Activated naive CD4-positive, alpha-beta T cell treated with anti-CD3 and anti-CD28 coated beads, Interleukin-2, amount 50 U/mL, for 72 hours (primary cell): Measurements from ENCODE around the gene PDE10A. TPM values are rescaled to one million over a fixed set of nuclear protein-coding genes. Genes with fewer than 3 reads are reported as not detected.
"Not testable (repeated sequence)": the region's sequence is repeated elsewhere in the genome, so short reads cannot be mapped to it uniquely, and the experiment has no call there.

Experiments
- ATAC-seq, 2 donors: fragments of 150-1000 bp; cut with Tn5 transposase; 2 replicates each; pipeline ENCODE4 v1.10.0; 2021; ENCODE audit warnings: mild to moderate bottlenecking in 2 of 2, moderate library complexity in 2 of 2
- DNase-seq, 2 donors: peaks; one replicate each; pipeline ENCODE4 v3.0.0; 2021 to 2022; ENCODE audit warnings: low spot score in 2 of 2
- H3K27ac Mint-ChIP-seq, 2 donors: one replicate each; pipeline ENCODE4 v1.8.0; 2022; ENCODE audit warnings: mild to moderate bottlenecking in 2 of 2, mixed read lengths in 2 of 2
- H3K36me3 Mint-ChIP-seq, 2 donors: one replicate each; pipeline ENCODE4 v1.8.0; 2022; ENCODE audit warnings: mixed read lengths in 2 of 2
- H3K9me3 Mint-ChIP-seq, 2 donors: one replicate each; pipeline ENCODE4 v1.8.0; 2022; ENCODE audit warnings: mixed read lengths in 2 of 2
- total RNA-seq, 2 donors: library from RNA; stranded (reverse); gene quantifications; one replicate each; pipeline ENCODE4 v1.2.3, GENCODE V29; 2022

The PDE10A gene
- total RNA-seq, 2 donors from 2014 or later = not detected

DNA sequence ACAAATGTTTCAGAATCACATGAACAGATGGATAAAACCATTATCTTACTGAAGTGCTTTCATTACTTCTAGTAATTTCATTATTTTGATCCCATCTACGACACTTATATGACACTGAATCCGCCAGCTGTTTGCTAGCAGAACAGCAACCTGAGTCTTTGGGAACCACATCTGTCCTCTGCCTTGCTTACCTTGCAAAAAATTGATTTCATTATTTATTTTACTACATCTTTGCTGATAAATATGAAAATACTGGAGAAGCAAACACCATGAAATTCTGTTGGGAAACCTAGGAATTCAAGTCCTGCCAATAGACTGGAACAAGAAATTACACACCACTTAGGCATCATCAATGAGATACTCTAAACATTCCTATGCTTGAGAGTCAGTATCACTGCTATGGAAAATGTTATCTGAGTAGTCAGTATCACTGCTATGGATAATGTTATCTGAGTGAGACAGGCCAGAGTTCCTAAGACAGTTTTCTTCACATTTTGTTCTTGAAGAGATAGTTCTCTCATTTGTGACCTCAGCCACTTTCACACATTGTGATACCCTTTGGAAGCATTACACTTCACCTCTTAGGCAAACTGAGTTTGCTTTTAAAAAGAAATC is 91.9 kb downstream of the PDE10A start:
- Mint-ChIP-seq H3K36me3 (no peaks in the 10 kb centered on the region), H3K9me3 (peaks cover 0 to 4% of the 10 kb centered on the region in 2 donors)
- no peak for ATAC-seq

DNA sequence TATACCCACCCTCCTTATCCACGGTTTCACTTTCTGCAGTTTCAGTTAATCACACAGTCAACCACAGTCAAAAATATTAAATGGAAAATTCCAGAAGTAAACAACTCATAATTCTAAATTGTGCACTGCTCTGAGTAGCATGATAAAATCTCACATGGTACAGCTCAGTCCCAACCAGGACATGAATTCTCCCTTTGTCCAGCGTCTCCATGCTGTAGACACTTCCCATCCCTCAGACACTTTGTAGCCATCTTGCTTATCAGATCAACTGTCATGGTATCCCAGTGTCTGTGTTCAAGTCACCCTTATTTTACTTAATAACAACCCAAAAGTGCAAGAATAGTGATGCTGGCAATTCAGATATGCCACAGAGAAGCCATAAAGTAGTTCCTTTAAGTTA is 94.7 kb downstream of the PDE10A start:
- no peak for ATAC-seq
- no peak for DNase-seq
- H3K9me3 Mint-ChIP-seq = peaks cover 0 to 4% of the 10 kb centered on the region in 2 donors
- H3K36me3 Mint-ChIP-seq = no peaks in the 10 kb centered on the region
- H3K27ac Mint-ChIP-seq = no peak overlapping the region

More for the DNA sequence above, 91.9 kb downstream of the PDE10A start:
- DNase-seq = no peak
- no peak overlapping the region for H3K27ac Mint-ChIP-seq

DNA sequence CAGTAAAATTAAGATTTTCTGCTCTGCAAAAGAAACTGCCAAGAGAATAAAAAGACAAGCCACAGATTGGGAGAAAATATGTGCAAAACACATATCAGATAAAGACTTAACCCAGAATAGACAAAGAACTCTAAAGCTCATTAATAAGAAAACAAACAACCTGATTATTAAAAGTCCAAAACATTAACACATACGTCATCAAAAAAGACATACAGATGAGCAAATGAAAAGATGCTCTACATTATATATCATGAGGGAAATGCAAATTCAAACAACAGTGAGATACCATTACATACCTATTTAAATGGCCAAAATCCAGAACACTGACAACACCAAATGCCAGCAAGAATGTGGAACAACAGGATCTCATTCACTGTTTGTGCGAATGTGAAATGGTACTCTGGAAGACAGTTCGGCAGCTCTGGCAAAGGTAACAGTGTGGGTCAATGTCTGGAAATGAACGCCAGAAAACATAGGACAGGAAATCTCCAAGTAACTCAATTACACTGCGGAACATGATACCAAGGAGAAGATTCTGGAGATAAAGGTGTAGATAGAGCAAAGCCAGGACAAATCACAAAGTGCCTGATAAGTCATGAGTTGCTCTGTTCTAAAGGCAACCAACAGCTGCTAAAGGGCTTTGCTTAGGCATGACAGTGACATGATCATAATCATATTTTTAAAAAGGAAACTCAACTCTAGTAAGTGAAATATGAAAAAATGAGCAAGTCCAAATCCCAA is 96.8 kb downstream of the PDE10A start:
- ATAC-seq = no peak
- Mint-ChIP-seq H3K9me3 (peaks cover 1 to 5% of the 10 kb centered on the region in 2 donors), H3K36me3 (no peaks in the 10 kb centered on the region), H3K27ac (no peak overlapping the region)
- DNase-seq = no peak

DNA sequence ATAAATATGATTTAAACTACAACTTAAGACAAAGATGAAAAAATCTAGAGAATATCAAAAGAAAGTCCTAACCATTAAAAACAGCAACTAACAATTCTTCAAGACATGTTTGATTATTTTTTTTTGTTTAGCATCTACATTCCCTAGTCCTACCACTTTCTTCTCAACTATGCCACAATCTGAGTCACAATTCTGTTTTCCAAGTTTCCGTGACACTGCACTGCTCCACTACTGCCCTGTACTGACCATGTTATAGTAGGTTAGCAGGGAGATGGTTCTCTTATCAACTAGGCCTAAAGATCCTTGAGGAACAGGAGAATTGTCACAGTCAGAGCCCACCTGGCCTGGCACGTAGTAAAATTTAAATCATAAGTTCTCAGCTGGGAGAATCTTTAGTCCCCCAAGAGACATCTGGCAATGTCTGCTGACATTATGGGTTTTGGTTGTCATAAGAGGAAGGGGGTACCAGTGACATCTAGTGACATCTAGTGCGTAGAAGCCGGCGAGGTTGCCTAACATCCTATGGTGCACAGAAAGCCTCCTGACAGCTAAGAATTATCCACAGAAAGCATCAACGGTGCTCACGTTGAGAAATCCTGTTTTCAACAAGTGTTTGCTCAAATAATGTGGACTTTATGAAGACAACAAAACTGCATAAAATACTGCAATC is 100.5 kb downstream of the PDE10A start:
- no peak for ATAC-seq
- no peak for DNase-seq
- Mint-ChIP-seq H3K27ac (no peak overlapping the region), H3K36me3 (no peaks in the 10 kb centered on the region), H3K9me3 (peaks cover 3 to 7% of the 10 kb centered on the region in 2 donors)

DNA sequence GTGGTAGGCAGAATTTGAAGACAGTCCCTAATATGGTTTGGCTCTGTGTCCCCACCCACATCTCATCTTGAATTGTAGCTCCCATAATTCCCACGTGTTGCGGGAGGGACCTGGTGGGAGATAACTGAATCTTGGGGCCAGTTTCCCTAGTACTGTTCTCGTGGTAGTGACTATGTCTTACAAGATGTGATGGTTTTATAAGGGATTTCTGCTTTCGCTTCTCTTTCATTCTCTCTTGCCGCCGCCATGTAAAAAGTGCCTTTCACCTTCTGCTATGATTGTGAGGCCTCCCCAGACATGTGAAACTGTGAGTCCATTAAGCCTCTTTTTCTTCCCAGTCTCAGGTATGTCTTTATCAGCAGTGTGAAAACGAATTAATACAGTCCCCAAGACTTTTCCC is 103.4 kb downstream of the PDE10A start:
- DNase-seq = no peak
- ATAC-seq = no peak
- no peaks in the 10 kb centered on the region for H3K36me3 Mint-ChIP-seq
- no peak overlapping the region for H3K27ac Mint-ChIP-seq
- H3K9me3 Mint-ChIP-seq = peaks cover 5 to 7% of the 10 kb centered on the region in 2 donors

DNA sequence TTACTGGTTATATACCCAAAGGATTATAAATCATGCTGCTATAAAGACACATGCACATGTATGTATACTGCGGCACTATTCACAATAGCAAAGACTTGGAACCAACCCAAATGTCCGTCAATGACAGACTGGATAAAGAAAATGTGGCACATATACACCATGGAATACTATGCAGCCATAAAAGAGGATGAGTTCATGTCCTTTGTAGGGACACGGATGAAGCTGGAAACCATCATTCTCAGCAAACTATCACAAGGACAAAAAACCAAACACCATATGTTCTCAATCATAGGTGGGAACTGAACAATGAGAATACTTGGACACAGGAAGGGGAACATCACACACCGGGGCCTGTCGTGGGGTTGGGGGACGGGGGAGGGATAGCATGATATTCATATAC is 104.9 kb downstream of the PDE10A start:
- H3K36me3 Mint-ChIP-seq, H3K9me3 Mint-ChIP-seq, DNase-seq, ATAC-seq, H3K27ac Mint-ChIP-seq: not testable (repeated sequence)

DNA sequence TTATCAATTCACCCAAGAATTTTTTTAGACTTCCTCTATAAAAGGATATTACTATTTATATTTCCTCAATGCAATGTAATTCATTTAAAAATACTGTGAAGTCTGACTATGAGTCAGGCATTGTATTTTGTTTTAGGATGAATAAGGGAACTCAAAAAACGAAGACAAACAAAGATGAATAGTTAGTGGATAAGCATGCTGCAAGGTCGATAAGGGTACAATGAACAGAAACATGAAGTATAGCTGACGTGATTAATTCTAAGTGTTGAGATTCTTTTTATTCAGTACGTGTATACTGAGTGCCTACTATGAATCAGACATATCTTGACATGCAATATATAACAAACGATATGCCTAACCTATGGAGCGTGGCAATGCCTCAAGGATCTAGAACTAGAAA is 105.4 kb downstream of the PDE10A start:
- no peak for ATAC-seq
- H3K27ac Mint-ChIP-seq = no peak overlapping the region
- H3K9me3 Mint-ChIP-seq = peaks cover 7 to 9% of the 10 kb centered on the region in 2 donors
- H3K36me3 Mint-ChIP-seq = no peaks in the 10 kb centered on the region
- no peak for DNase-seq

DNA sequence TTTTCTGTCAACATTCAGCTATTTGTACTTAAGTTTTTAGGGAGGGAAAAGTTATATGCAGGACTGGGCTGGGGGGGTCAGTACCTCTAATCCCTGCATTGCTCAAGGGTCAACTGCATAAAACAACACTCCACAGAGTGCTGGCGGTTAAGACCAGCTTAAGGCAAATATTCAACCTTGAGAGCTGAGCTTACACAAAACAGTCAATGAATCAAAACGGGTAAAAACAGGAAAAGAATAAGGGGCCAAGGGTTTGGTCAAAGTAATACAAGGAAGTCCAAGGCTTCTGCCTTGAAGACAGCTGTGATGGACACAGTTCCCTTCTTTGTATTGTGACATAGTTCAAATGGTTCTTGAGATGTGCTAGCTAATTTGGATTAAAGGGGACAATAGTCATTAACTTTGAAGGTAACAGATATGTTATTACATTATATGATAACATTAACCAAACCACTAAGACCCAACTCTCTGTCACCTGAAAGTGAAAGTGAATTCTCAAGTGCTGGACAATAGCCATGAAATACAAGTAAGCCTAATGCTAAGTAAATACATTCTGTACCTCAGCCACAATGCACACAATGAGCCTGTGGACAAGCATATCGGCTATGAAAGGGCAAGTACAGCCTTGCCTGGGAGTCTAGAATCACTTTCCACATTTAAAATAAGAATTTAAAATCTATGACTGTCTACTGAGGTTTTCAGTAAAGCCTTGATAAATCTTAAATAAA is 106.8 kb downstream of the PDE10A start:
- ATAC-seq (no peak), DNase-seq (no peak)
- Mint-ChIP-seq H3K9me3 (peaks cover 6 to 8% of the 10 kb centered on the region in 2 donors), H3K36me3 (no peaks in the 10 kb centered on the region), H3K27ac (no peak overlapping the region)

DNA sequence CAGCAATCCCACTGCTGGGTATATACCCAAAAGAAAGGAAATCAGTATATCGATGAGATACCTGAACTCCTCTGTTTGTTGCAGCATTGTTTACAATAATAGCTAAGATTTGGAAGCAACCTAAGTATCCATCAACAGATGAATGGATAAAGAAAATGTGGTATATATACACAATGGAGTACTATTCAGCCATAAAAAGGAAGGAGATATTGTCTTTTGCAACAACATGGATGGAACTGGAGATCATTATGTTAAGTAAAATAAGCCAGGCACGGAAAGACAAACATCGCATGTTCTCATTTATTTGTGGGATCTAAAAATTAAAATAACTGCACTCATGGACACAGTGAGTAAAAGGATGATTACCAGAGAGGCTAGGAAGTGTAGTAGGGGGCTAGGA is 108.4 kb downstream of the PDE10A start:
- ATAC-seq, H3K36me3 Mint-ChIP-seq, DNase-seq, H3K9me3 Mint-ChIP-seq, H3K27ac Mint-ChIP-seq: not testable (repeated sequence)

DNA sequence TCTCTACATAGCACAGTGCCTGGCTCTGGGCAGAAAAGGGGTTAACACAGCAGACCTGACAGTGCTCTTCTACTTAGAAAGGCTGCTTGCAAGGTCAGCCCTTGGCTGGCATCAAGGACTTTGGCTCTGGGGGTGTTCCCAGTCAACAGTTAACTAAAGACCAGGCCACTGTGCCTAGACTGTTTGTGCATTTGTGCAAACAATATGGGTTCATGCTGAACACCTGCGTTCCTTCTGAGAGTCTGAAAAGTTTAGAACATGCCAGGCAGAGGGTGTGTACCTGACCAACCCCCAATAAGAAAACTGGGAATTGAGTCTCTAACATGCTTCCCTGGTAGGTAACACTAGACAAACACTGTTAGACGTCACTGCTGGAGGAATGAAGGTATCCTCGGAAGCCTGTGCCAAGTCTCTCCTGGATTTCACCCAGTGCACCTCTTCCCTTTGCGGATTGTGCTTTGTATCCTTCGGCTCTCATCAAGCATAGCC is 110.7 kb downstream of the PDE10A start:
- no peak for DNase-seq

DNA sequence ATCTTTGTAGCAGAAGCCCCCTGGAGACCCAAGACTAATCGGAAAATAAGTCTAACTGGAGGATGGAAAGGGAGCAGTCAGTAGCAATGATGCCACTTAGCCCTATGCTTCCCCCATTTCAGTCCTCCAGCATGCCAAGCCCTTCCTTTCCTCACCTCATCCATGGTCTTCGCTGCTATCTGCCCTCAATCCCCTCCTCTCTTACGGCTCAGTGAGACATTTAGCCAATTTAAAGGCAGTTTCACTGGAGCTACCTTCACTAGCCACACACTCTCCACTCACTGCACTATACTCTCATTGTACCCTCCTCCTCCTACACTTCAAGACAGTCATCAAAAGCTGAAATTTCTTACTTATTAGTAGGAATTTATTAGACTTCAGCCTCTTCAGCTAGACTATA is 111.2 kb downstream of the PDE10A start:
- DNase-seq (no peak), ATAC-seq (no peak)
- Mint-ChIP-seq H3K9me3 (peaks cover 0 to 5% of the 10 kb centered on the region in 2 donors), H3K27ac (no peak overlapping the region), H3K36me3 (no peaks in the 10 kb centered on the region)

More for the DNA sequence above, 110.7 kb downstream of the PDE10A start:
- no peaks in the 10 kb centered on the region for H3K36me3 Mint-ChIP-seq
- peaks cover 0 to 5% of the 10 kb centered on the region in 2 donors for H3K9me3 Mint-ChIP-seq
- no peak overlapping the region for H3K27ac Mint-ChIP-seq
- no peak for ATAC-seq

DNA sequence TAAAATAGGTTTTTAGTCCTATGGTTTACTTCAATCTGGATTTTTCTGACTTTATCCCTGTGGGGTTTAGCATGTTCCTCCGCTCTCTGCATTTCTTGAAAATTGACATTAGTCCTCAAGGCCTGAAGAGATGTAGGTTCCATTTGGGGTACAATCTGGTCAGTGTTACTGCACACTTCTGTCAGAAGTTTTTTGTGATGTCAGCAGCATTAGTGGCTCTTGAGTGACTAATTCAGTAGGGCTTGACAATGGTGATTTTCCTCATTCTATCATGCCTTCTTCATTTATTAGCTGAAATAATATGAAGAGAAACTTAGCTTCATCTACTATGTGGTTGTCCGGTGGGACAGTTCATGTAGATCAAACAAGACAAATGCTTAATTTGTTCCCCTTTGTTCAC is 114.6 kb downstream of the PDE10A start:
- H3K9me3 Mint-ChIP-seq = peaks cover 0 to 8% of the 10 kb centered on the region in 2 donors
- no peak for ATAC-seq
- H3K27ac Mint-ChIP-seq = no peak overlapping the region
- no peak for DNase-seq
- H3K36me3 Mint-ChIP-seq = no peaks in the 10 kb centered on the region

DNA sequence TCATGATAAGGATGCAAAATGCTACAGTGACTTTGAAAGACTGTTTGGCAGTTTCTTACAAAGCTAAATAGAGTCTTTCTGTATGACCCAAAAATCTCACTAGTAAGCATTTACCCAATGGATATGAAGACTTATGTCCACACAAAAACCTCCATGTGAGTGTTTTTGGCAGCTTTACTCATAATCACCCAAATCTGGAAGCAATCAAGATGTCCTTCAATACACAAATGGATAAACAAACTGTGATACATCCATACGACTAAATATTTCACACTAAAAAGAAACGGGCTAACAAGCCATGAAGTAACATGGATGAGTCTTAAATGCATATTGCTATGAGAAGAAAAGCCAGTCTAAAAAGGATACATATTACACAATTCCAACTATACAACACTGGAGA is 117.2 kb downstream of the PDE10A start:
- ATAC-seq (no peak), DNase-seq (no peak)
- H3K9me3 Mint-ChIP-seq = peaks cover 0 to 8% of the 10 kb centered on the region in 2 donors

DNA sequence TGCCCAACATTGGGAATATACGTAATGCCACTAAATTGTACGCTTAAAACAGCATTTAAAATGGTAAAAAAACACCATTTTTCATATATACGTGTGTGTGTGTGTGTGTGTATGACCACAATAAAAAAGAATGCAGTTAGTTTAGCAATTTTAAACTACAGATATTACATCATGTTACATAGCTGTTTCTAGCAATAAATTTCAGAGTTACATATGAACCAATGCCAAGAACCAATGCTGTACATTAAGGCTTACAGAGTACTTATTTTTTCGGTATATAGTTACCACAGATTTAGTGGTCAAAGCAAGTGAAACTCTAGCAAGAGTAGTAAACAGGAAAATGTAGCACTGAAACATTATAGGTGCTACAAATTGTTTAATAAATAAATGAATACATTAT is 119.3 kb downstream of the PDE10A start:
- H3K27ac Mint-ChIP-seq = no peak overlapping the region
- H3K36me3 Mint-ChIP-seq = no peaks in the 10 kb centered on the region
- H3K9me3 Mint-ChIP-seq = peaks cover 0 to 8% of the 10 kb centered on the region in 2 donors
- no peak for DNase-seq
- ATAC-seq = no peak

More for the DNA sequence above, 117.2 kb downstream of the PDE10A start:
- H3K36me3 Mint-ChIP-seq = no peaks in the 10 kb centered on the region
- H3K27ac Mint-ChIP-seq = no peak overlapping the region

DNA sequence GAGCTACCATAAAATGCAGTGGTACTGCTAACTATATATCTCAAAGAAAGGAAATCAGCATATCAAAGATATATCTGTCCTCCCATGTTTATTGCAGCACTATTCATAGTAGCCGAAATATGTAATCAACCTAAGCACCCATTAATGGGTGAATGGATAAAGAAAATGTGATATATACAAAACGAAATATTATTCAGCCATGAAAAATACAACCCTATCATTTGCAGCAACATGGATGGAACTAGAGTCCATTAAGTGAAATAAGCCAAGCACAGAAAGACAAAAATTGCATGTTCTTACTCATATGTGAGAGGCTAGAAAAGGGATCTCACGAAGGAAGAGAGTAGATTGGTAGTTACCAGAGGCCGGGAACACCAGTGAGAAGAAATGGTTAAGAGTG is 126.1 kb downstream of the PDE10A start:
- DNase-seq (no peak), ATAC-seq (no peak)
- Mint-ChIP-seq H3K27ac (no peak overlapping the region), H3K9me3 (peaks cover 5 to 8% of the 10 kb centered on the region in 2 donors), H3K36me3 (no peaks in the 10 kb centered on the region)

DNA sequence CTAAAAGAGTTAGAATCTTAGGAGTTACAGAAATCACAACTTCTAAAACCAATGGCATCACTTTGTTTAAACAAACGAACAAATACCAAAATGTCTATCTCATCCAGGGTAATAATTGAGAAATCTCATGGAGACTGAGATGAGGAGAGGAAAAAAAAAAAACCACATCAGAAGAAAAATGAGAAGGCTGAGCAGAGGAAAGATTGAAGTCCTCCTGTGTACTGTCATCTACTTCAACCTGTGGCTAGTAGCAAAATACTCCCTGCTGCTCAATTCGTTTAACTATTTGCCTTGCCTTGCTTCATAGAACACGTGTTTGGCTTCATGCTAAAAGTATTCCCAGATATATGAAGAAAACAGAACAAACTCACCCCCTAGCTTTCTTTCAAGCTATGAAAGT is 143.7 kb downstream of the PDE10A start:
- peaks cover 11 to 12% of the 10 kb centered on the region in 2 donors for H3K9me3 Mint-ChIP-seq
- DNase-seq (no peak), ATAC-seq (no peak)
- no peaks in the 10 kb centered on the region for H3K36me3 Mint-ChIP-seq
- no peak overlapping the region for H3K27ac Mint-ChIP-seq
